ENCODE results near the gene KBTBD13.

Gene KBTBD13

GRCh38 chr15:65101411-65101890 lies 24.9 kb downstream of the KBTBD13 start:
- H3K9me3 ChIP-seq (ENCODE audit: low read length): no peaks in the 10 kb centered on the region
- peaks cover 49% of the 10 kb centered on the region for H3K36me3 ChIP-seq (ENCODE audit: insufficient read depth, low read length)
- no peak overlapping the region for H3K4me3 ChIP-seq (ENCODE audit: low read length)

DNA sequence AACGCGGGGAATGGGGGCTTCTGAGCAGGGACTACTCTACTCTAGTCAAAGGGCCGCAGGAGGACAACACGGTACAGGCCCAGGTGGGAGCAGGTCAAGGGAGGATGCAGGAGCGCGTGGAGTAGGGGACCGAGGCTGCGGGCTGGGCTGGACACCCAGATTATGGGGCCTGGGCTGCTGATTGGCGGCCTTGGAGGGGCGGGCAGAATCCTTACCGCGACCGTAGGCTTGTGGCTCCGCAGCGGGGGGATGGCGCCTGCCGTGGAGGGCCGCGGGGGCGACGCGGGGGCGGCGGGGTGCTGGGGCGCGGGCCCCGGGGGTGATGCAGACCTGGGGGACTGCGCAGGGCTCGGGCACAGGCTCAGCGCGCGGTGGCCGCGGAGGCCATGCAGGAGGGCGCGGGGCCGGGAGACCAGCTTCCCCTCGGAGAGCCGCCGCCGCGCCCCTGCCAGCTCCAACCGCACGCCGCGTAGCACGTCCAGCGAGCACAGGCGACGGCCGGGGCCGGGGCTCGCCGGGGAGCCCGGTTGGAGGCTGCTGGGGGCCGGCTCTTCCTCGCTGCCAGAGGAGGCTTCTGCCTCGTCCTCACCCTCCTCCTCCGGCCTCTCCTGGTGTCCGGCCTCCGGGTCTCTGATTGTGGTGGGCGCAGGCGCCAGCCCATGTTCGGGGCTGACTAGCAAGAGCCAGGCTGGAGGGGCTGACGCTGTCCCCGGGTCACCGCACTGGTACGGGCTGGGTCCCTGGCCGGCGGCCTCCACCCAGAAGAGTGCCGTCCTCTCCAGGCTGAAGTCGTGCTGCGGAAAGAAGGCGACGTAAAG lies 25.6 kb downstream of the KBTBD13 start:
- H2AFZ ChIP-seq (ENCODE audit: low read depth, low read length): no peak overlapping the region
- H3K4me3 ChIP-seq (ENCODE audit: low read length): no peak overlapping the region
- H3K4me1 ChIP-seq (ENCODE audit: insufficient read depth, low read length): no peaks in the 10 kb centered on the region
- no peaks in the 10 kb centered on the region for H3K27me3 ChIP-seq (ENCODE audit: insufficient read depth, low read length)
- peaks cover 49% of the 10 kb centered on the region for H3K36me3 ChIP-seq (ENCODE audit: insufficient read depth, low read length)
- H3K9me3 ChIP-seq (ENCODE audit: low read length): no peaks in the 10 kb centered on the region

More at GRCh38 chr15:65101411-65101890, 24.9 kb downstream of the KBTBD13 start:
- no peaks in the 10 kb centered on the region for H3K27me3 ChIP-seq (ENCODE audit: insufficient read depth, low read length)
- H3K4me1 ChIP-seq (ENCODE audit: insufficient read depth, low read length): no peaks in the 10 kb centered on the region
- no peak overlapping the region for H2AFZ ChIP-seq (ENCODE audit: low read depth, low read length)

- Histone ChIP-seq H2AFZ (ENCODE audit: low read depth, low read length) (no peak overlapping the region), H3K36me3 (ENCODE audit: insufficient read depth, low read length) (peaks cover 43% of the 10 kb centered on the region), H3K4me1 (ENCODE audit: insufficient read depth, low read length) (no peaks in the 10 kb centered on the region), H3K4me3 (ENCODE audit: low read length) (no peak overlapping the region), H3K27me3 (ENCODE audit: insufficient read depth, low read length) (no peaks in the 10 kb centered on the region), H3K9me3 (ENCODE audit: low read length) (no peaks in the 10 kb centered on the region)
Observed at GRCh38 chr15:65102912-65103311, 26.4 kb downstream of the KBTBD13 start.

- Histone ChIP-seq H3K4me3 (ENCODE audit: low read length) (no peak overlapping the region), H3K9me3 (ENCODE audit: low read length) (no peaks in the 10 kb centered on the region), H3K27me3 (ENCODE audit: insufficient read depth, low read length) (no peaks in the 10 kb centered on the region), H2AFZ (ENCODE audit: low read depth, low read length) (no peak overlapping the region), H3K36me3 (ENCODE audit: insufficient read depth, low read length) (peaks cover 28% of the 10 kb centered on the region), H3K4me1 (ENCODE audit: insufficient read depth, low read length) (no peaks in the 10 kb centered on the region)
Observed at GRCh38 chr15:65105038-65105437, 28.5 kb downstream of the KBTBD13 start.

GRCh38 chr15:65106011-65106590 lies 29.6 kb downstream of the KBTBD13 start:
- no peaks in the 10 kb centered on the region for H3K9me3 ChIP-seq (ENCODE audit: low read length)
- H3K4me1 ChIP-seq (ENCODE audit: insufficient read depth, low read length): no peaks in the 10 kb centered on the region
- H3K27me3 ChIP-seq (ENCODE audit: insufficient read depth, low read length): no peaks in the 10 kb centered on the region
- peaks cover 23% of the 10 kb centered on the region for H3K36me3 ChIP-seq (ENCODE audit: insufficient read depth, low read length)
- H2AFZ ChIP-seq (ENCODE audit: low read depth, low read length): no peak overlapping the region
- H3K4me3 ChIP-seq (ENCODE audit: low read length): no peak overlapping the region

DNA sequence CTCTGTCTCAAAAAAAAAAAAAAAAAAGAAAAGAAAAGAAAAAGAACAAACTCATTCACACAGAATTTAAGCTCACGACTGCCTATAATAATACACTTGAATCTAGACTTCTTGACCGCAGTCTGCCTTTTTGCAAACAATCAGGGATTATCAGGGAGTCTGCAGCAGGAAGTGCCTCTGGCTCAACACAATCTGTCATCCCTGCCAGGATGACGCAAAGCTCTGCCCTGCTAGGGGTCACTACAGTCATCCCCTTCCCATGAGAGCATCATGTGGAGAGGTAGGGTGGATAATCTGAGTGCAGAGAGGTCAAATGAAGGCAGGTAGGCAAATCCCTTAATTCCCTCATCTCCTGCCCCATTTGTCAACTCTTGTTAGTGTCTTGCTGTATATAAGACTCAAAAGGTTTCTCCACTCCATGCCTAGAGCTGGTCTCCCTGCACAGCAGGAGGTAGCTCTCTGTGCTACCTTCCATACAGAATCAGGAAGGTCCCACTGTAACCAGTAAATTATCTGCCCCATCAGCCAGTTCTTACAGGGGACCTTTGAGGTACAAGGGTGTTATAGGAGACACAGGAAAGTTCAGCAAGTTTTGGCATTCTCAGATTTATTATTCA lies 34.2 kb downstream of the KBTBD13 start:
- H3K27me3 ChIP-seq (ENCODE audit: insufficient read depth, low read length): no peaks in the 10 kb centered on the region

GRCh38 chr15:65115086-65115485 lies 38.5 kb downstream of the KBTBD13 start, which contains the start of gene UBAP1L:
UBAP1L (minus strand) TSS chr15:65115200; CDS start chr15:65106215, 8,985 bp downstream.
- H2AFZ ChIP-seq (ENCODE audit: low read depth, low read length): no peak within 1 kb of the TSS
- H3K9me3 ChIP-seq (ENCODE audit: low read length): no peaks in the 10 kb centered on the region
- no peaks in the 10 kb centered on the region for H3K27me3 ChIP-seq (ENCODE audit: insufficient read depth, low read length)
- peaks cover 72% of the 10 kb centered on the region for H3K36me3 ChIP-seq (ENCODE audit: insufficient read depth, low read length)
- no peaks in the 10 kb centered on the region for H3K4me1 ChIP-seq (ENCODE audit: insufficient read depth, low read length)
- H3K4me3 ChIP-seq (ENCODE audit: low read length): no peak within 1 kb of the TSS

More for the DNA sequence above, 34.2 kb downstream of the KBTBD13 start:
- H3K36me3 ChIP-seq (ENCODE audit: insufficient read depth, low read length): peaks cover 46% of the 10 kb centered on the region
- no peak overlapping the region for H2AFZ ChIP-seq (ENCODE audit: low read depth, low read length)
- H3K4me1 ChIP-seq (ENCODE audit: insufficient read depth, low read length): no peaks in the 10 kb centered on the region
- H3K4me3 ChIP-seq (ENCODE audit: low read length): no peak overlapping the region
- no peaks in the 10 kb centered on the region for H3K9me3 ChIP-seq (ENCODE audit: low read length)

- no peak overlapping the region for H3K4me3 ChIP-seq (ENCODE audit: low read length)
- no peaks in the 10 kb centered on the region for H3K4me1 ChIP-seq (ENCODE audit: insufficient read depth, low read length)
- H3K27me3 ChIP-seq (ENCODE audit: insufficient read depth, low read length): no peaks in the 10 kb centered on the region
- peaks cover 73% of the 10 kb centered on the region for H3K36me3 ChIP-seq (ENCODE audit: insufficient read depth, low read length)
- H3K9me3 ChIP-seq (ENCODE audit: low read length): no peaks in the 10 kb centered on the region
- no peak overlapping the region for H2AFZ ChIP-seq (ENCODE audit: low read depth, low read length)
Observed at GRCh38 chr15:65115542-65115941, 39.0 kb downstream of the KBTBD13 start.

All from neuron (in vitro differentiated cells).